ENCODE data around the gene TLR2. TPM values are rescaled to one million over a fixed set of nuclear protein-coding genes. Genes with fewer than 3 reads are reported as not detected.

TLR2 gene
- total and polyA plus RNA-seq, 4 donors, result 2.9 to 15.6 (median 6.2) TPM

GRCh38 chr4:153676984-153677383 is 7.1 kb upstream of the TLR2 start (continued):
- TF ChIP-seq CTCF (IDR thresholded peaks at IDR 0.05; ENCODE audit: low read depth, low read length, missing input control) (no peak), NR2F2 (IDR thresholded peaks at IDR 0.05) (no peak), ATF3 (IDR thresholded peaks at IDR 0.05) (no peak), YY1 (IDR thresholded peaks at IDR 0.05) (no peak)

GRCh38 chr4:153679486-153679885 is 4.6 kb upstream of the TLR2 start:
- no peaks in the 10 kb centered on the region for H3K36me3 ChIP-seq (ENCODE audit: control insufficient read depth in 4 of 4, insufficient read depth in 3 of 4, low read depth in 1 of 4, low read length in 3 of 4)
- no peaks in the 10 kb centered on the region for H3K27me3 ChIP-seq (ENCODE audit: control insufficient read depth in 4 of 4, insufficient read depth in 4 of 4, low read length in 3 of 4)
- no peak for TF ChIP-seq SP1 (IDR thresholded peaks at IDR 0.05)
- no peak for TF ChIP-seq FOXA2 (IDR thresholded peaks at IDR 0.05)
- no peak for TF ChIP-seq HNF4G (IDR thresholded peaks at IDR 0.05)
- TF ChIP-seq RXRA (IDR thresholded peaks at IDR 0.05), result no peak
- no peak for TF ChIP-seq EGR1 (IDR thresholded peaks at IDR 0.05; ENCODE audit: low read depth in 2 of 2)
- no peak for TF ChIP-seq JUND (IDR thresholded peaks at IDR 0.05)
- TF ChIP-seq GABPA (IDR thresholded peaks at IDR 0.05 in 1 of 2, conservative IDR thresholded peaks at IDR 0.05 in 1 of 2), result no peak
- TF ChIP-seq RAD21 (IDR thresholded peaks at IDR 0.05), result no peak
- no peak for TF ChIP-seq FOXA1 (IDR thresholded peaks at IDR 0.05)
- no peak overlapping the region for H3K4me3 ChIP-seq (ENCODE audit: low read depth in 1 of 3, low read length in 3 of 3)
- 73% methylated on average over 6 of the region's 6 CpGs for WGBS
- no peak overlapping the region for H3K27ac ChIP-seq (ENCODE audit: low read depth in 1 of 2, low read length in 2 of 2)
- H3K9ac ChIP-seq (ENCODE audit: low read depth in 1 of 2, low read length in 2 of 2), result no peak overlapping the region
- peaks cover 0 to 8% (median 0%) of the 10 kb centered on the region in 4 donors for H3K9me3 ChIP-seq (ENCODE audit: control insufficient read depth in 4 of 4, low read length in 3 of 4)
- peaks cover 2 to 8% (median 5%) of the 10 kb centered on the region in 4 donors for H3K4me1 ChIP-seq (ENCODE audit: control insufficient read depth in 4 of 4, insufficient read depth in 4 of 4, low read length in 3 of 4)
- no peak for DNase-seq (ENCODE audit: low spot score)

- peaks cover 5 to 16% (median 10%) of the 10 kb centered on the region in 4 donors for H3K4me1 ChIP-seq (ENCODE audit: control insufficient read depth in 4 of 4, insufficient read depth in 4 of 4, low read length in 3 of 4)
- H3K27ac ChIP-seq (ENCODE audit: low read depth in 1 of 2, low read length in 2 of 2), result peak overlapping the region in 1 of 2 donors; percentile 55
- no peaks in the 10 kb centered on the region for H3K9me3 ChIP-seq (ENCODE audit: control insufficient read depth in 4 of 4, low read length in 3 of 4)
- peak overlapping the region; percentile 25 to 73 (median 65) for H3K4me3 ChIP-seq (ENCODE audit: low read depth in 1 of 3, low read length in 3 of 3)
- peaks cover 0 to 3% (median 0%) of the 10 kb centered on the region in 4 donors for H3K36me3 ChIP-seq (ENCODE audit: control insufficient read depth in 4 of 4, insufficient read depth in 3 of 4, low read depth in 1 of 4, low read length in 3 of 4)
- no peaks in the 10 kb centered on the region for H3K27me3 ChIP-seq (ENCODE audit: control insufficient read depth in 4 of 4, insufficient read depth in 4 of 4, low read length in 3 of 4)
- 10% methylated on average over 27 of the region's 27 CpGs for WGBS
- DNase-seq (ENCODE audit: low spot score), result peak; percentile 60
- peak in 1 of 2 donors; percentile 70 for TF ChIP-seq HNF4A (conservative IDR thresholded peaks at IDR 0.05)
- peak; percentile 15 for TF ChIP-seq MAX (IDR thresholded peaks at IDR 0.05)
- no peak for TF ChIP-seq CTCF (IDR thresholded peaks at IDR 0.05; ENCODE audit: low read depth, low read length, missing input control)
- no peak for TF ChIP-seq JUND (IDR thresholded peaks at IDR 0.05)
- TF ChIP-seq TAF1 (conservative IDR thresholded peaks at IDR 0.05), result no peak
- no peak overlapping the region for H3K9ac ChIP-seq (ENCODE audit: low read depth in 1 of 2, low read length in 2 of 2)
Measured at GRCh38 chr4:153683763-153684181, 308 bp upstream of the TLR2 start.
